Spleen (tissue), 7 donors: Measurements from ENCODE around the gene CDC42BPA.

ENCODE experiments used
- POLR2A ChIP-seq, 3 donors: fragments of 450-650 bp; IDR thresholded peaks; one replicate each; pipeline ENCODE4 v1.5.1; 2017; ENCODE audit warnings: antibody characterized with exemption in 3 of 3, mild to moderate bottlenecking in 1 of 3
- POLR2AphosphoS5 ChIP-seq, 3 donors: sonication (generic); formaldehyde crosslinking; IDR thresholded peaks; one replicate each; pipeline ENCODE4 v1.5.1; 2017; ENCODE audit warnings: antibody characterized with exemption in 3 of 3
- TF ChIP-seq, protein P1 (sequence below), 11 experiments: fragments of 200-600 bp in 7 of 11; fragments of 450-650 bp in 4 of 11; sonication (generic) in 4 of 11; IDR thresholded peaks in 8 of 11; conservative IDR thresholded peaks in 3 of 11; 1 replicate in 7 of 11; 2 replicates in 4 of 11; pipeline versions ENCODE4 v1.4.0 to v1.8.0; 2016 to 2021; ENCODE audit warnings: antibody characterized with exemption in 11 of 11, inconsistent platforms in 4 of 11, mild to moderate bottlenecking in 1 of 11
- donor health status: DM: no; HTN: no; CAD: no; lungs with moderate emphysema.
- donor health status: DM: no; HTN: no; CAD: no.
- donor health status: DM: no; HTN: no; CAD: no.

DNA sequence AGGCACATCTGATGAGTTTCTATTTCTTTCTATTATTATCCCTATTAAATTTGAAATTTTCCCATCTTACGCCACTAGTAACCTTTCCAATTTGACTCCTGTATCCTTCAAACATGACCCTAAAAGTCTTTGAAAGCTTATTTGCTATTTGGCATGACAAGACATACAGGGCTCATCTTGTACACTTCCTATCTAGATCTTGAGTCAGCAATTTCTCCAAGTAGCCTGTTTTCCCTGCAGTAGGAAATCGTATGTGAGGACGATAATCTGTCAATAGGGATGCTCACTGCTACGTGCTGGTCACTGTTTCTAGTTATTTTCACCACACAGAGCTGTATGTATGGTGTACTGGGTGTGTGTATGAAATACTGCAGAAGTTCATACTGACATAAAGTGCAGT lies 142.7 kb downstream of the CDC42BPA start:
- TF ChIP-seq, protein P1, sequence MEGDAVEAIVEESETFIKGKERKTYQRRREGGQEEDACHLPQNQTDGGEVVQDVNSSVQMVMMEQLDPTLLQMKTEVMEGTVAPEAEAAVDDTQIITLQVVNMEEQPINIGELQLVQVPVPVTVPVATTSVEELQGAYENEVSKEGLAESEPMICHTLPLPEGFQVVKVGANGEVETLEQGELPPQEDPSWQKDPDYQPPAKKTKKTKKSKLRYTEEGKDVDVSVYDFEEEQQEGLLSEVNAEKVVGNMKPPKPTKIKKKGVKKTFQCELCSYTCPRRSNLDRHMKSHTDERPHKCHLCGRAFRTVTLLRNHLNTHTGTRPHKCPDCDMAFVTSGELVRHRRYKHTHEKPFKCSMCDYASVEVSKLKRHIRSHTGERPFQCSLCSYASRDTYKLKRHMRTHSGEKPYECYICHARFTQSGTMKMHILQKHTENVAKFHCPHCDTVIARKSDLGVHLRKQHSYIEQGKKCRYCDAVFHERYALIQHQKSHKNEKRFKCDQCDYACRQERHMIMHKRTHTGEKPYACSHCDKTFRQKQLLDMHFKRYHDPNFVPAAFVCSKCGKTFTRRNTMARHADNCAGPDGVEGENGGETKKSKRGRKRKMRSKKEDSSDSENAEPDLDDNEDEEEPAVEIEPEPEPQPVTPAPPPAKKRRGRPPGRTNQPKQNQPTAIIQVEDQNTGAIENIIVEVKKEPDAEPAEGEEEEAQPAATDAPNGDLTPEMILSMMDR (IDR thresholded peaks at IDR 0.05 in 8 of 11, conservative IDR thresholded peaks at IDR 0.05 in 3 of 11): no peak
- TF ChIP-seq POLR2A (IDR thresholded peaks at IDR 0.05): no peak
- TF ChIP-seq POLR2AphosphoS5 (IDR thresholded peaks at IDR 0.05): no peak
